ENCODE results near the gene TFDP1. TPM values are rescaled to one million over a fixed set of nuclear protein-coding genes. Genes with fewer than 3 reads are reported as not detected.

The TFDP1 gene
- total RNA-seq, 1 donor from 2014 or later, result 82.2 TPM

GRCh38 chr13:113598481-113598880 lies 13.9 kb downstream of the TFDP1 start:
- no peak for ATAC-seq

- ATAC-seq, result no peak
Observed at GRCh38 chr13:113599391-113599790, 14.8 kb downstream of the TFDP1 start.

- ATAC-seq, result no peak
Observed at GRCh38 chr13:113601166-113602070, 16.9 kb downstream of the TFDP1 start.

- ATAC-seq, result no peak
Observed at GRCh38 chr13:113602291-113602988, 17.9 kb downstream of the TFDP1 start.

- no peak for ATAC-seq
Observed at GRCh38 chr13:113603116-113603710, 18.7 kb downstream of the TFDP1 start.

GRCh38 chr13:113604186-113604585 lies 19.6 kb downstream of the TFDP1 start:
- no peak for ATAC-seq

- no peak for ATAC-seq
Observed at GRCh38 chr13:113605461-113605860, 20.9 kb downstream of the TFDP1 start.

GRCh38 chr13:113605866-113606438 lies 21.4 kb downstream of the TFDP1 start:
- ATAC-seq, result no peak

GRCh38 chr13:113607056-113607888 lies 22.7 kb downstream of the TFDP1 start:
- ATAC-seq, result no peak

- peak; percentile 6 for ATAC-seq
Observed at GRCh38 chr13:113607889-113608635, 23.5 kb downstream of the TFDP1 start.

- no peak for ATAC-seq
Observed at GRCh38 chr13:113608967-113609533, 24.5 kb downstream of the TFDP1 start.

- ATAC-seq, result no peak
Observed at GRCh38 chr13:113609616-113610015, 25.1 kb downstream of the TFDP1 start.

- ATAC-seq, result no peak
Observed at GRCh38 chr13:113610266-113610665, 25.7 kb downstream of the TFDP1 start.

- no peak for ATAC-seq
Observed at GRCh38 chr13:113611996-113612395, 27.4 kb downstream of the TFDP1 start.

- ATAC-seq, result no peak
Observed at GRCh38 chr13:113612607-113613006, 28.1 kb downstream of the TFDP1 start.

GRCh38 chr13:113613789-113614379 lies 29.3 kb downstream of the TFDP1 start:
- ATAC-seq, result no peak

GRCh38 chr13:113616281-113616906 lies 31.8 kb downstream of the TFDP1 start:
- ATAC-seq, result no peak

- no peak for ATAC-seq
Observed at GRCh38 chr13:113616991-113617749, 32.6 kb downstream of the TFDP1 start.

- no peak for ATAC-seq
Observed at GRCh38 chr13:113617961-113618360, 33.4 kb downstream of the TFDP1 start.
